SH-SY5Y (cell line): ENCODE data around the gene MARCKSL1.

Experiments used
- GATA2 ChIP-seq: IDR thresholded peaks from 2 replicates; pipeline ENCODE4 v1.6.1; 2011; ENCODE audit warnings: mild to moderate bottlenecking, low read depth, low read length
- GATA3 ChIP-seq: IDR thresholded peaks from 2 replicates; pipeline ENCODE4 v1.6.1; 2011; ENCODE audit warnings: low read depth, mild to moderate bottlenecking, low read length, moderate library complexity

Gene MARCKSL1

GRCh38 chr1:32361308-32361673 is 25.3 kb upstream of the MARCKSL1 start:
- TF ChIP-seq GATA2: no peak

GRCh38 chr1:32358435-32358834 is 22.4 kb upstream of the MARCKSL1 start:
- TF ChIP-seq GATA2: no peak
- TF ChIP-seq GATA3: no peak

- no peak for TF ChIP-seq GATA3
Measured at GRCh38 chr1:32357614-32358013, 21.6 kb upstream of the MARCKSL1 start.

- TF ChIP-seq GATA3 (no peak), GATA2 (no peak)
Measured at GRCh38 chr1:32356478-32356877, 20.4 kb upstream of the MARCKSL1 start.

- TF ChIP-seq GATA3 (no peak), GATA2 (no peak)
Measured at GRCh38 chr1:32353886-32354570, 18.0 kb upstream of the MARCKSL1 start.

GRCh38 chr1:32353431-32353830 is 17.4 kb upstream of the MARCKSL1 start:
- no peak for TF ChIP-seq GATA2
- no peak for TF ChIP-seq GATA3

- TF ChIP-seq GATA3 (no peak), GATA2 (no peak)
Measured at GRCh38 chr1:32352831-32353383, 16.9 kb upstream of the MARCKSL1 start.

- TF ChIP-seq GATA3: no peak
- no peak for TF ChIP-seq GATA2
Measured at GRCh38 chr1:32352239-32352745, 16.3 kb upstream of the MARCKSL1 start.

- no peak for TF ChIP-seq GATA2
- no peak for TF ChIP-seq GATA3
Measured at GRCh38 chr1:32351399-32352238, 15.6 kb upstream of the MARCKSL1 start.

GRCh38 chr1:32350785-32351398 is 14.9 kb upstream of the MARCKSL1 start:
- TF ChIP-seq GATA3: no peak
- no peak for TF ChIP-seq GATA2

- no peak for TF ChIP-seq GATA3
- TF ChIP-seq GATA2: no peak
Measured at GRCh38 chr1:32349211-32349708, 13.2 kb upstream of the MARCKSL1 start.

- TF ChIP-seq GATA3 (no peak), GATA2 (no peak)
Measured at GRCh38 chr1:32346532-32347157, 10.6 kb upstream of the MARCKSL1 start.

- no peak for TF ChIP-seq GATA3
Measured at GRCh38 chr1:32345289-32345827, 9.3 kb upstream of the MARCKSL1 start.

- TF ChIP-seq GATA2: no peak
- no peak for TF ChIP-seq GATA3
Measured at GRCh38 chr1:32342704-32343103, 6.7 kb upstream of the MARCKSL1 start.
